Measurements from ENCODE around the gene SNRNP25.

GRCh38 chr16:79151-80054, 25.8 kb downstream of the SNRNP25 start:
- no peak for TF ChIP-seq POLR2AphosphoS5 (IDR thresholded peaks at IDR 0.05; ENCODE audit: borderline replicate concordance, low read depth, low read length)
- no peak for TF ChIP-seq EZH2 (IDR thresholded peaks at IDR 0.05)
- TF ChIP-seq FOXP2 (optimal IDR thresholded peaks at IDR 0.05; ENCODE audit: control extremely low read depth, extremely low read length, insufficient read depth) = no peak

Data from SK-N-MC (cell line).